DMS79 treated with DMSO at 0.1 percent for 48 hours (cell line): ENCODE measurements around the gene CPS1.

Source experiments
- DNase-seq: peaks from one replicate; lab custom pipeline; 2025; lab: John Stamatoyannopoulos, UW

The CPS1 gene

DNA sequence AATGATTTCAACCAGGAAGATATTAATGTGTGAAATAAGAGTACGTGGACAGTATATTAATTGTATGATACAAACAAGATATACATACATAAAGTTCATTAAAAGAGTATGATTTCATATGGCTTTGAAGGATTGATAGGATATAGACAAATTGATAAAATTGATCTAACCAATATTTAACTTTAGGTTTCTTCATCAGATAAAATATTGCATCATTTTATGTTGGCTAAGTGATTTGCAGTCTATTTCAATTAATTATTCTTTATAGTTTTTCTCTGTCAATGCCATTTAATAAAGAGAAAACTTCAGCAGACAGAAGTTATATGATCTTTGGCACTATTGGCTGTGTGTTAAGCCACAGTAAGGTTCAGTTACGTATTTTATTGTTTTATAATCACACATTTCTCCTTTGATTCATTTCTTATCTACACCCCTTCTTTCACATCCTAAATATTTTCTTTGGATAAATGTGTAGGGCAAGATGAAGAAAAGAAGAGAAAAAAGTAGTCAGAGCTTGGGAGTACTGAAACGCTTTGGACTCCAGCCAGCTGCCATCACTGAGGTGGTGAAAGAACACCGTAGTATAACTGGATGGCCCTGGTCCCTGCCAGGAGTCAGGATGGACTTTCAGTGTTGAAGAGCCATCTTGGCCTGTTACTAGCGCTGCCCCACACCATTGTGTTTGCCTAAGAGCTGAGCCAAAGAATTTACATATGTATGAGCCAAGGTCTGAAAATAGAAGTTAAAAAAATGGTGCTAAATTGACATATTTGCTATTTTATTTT lies 9.8 kb upstream of the CPS1 start:
- DNase-seq = no peak

DNA sequence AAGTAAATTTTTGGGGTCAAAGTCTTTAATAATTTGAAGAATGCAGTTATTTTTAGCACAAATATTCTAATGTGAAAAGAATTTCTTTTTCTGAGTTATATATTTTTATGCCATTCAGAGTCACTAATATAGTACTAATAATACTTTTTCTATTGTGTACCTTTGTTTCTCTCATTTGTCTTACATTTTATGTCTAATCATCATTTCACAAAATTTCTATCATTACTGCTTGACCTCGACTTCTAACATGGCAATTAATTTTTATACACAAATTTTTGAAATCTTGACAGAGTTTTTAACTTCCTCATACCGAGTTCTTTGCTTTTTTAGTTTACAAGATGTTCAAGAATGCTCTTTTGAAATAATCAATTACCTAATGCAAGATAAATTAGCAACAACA lies 8.4 kb upstream of the CPS1 start:
- no peak for DNase-seq

DNA sequence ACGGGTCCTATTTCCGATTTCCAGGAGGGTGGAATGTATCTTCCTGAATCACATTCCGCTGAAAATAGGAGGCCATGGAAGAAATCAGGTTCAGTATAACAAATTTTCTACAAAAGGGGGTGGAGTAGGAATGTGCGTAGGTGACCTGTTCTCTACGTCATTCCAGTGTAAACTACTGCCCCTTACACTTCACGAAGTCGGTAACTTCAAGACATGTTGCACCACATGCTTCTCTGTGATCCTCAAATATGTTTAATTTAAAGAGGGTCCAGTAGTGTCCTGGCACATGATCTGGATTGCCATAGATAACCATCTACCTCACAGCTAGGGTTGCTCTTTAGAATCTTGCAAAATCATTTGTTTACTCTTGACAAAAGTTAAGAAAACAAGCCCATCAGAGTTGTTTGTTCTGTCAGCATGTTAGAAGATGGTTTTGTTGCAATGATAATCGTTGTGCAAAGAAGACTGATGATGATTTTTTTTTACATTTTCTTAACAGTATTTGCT lies 7.5 kb upstream of the CPS1 start:
- no peak for DNase-seq

DNA sequence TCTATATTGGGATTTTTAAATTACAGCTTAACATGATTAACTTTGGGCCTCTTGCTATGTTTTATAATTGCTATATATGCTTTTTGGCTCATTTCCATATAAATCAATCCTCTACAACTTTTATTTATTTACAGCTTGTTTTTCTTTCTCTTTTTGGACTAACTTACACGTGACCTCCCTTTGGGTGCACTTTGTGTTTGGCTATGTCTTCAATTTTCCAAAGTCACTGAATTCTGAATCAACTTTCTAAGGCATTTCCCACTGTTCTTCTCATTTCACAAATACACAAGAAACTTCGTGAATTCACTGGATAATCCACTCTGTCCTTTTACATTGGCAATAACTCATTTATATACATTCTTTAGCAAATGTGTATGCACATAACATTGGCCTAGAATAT lies 5.4 kb upstream of the CPS1 start:
- DNase-seq = no peak

DNA sequence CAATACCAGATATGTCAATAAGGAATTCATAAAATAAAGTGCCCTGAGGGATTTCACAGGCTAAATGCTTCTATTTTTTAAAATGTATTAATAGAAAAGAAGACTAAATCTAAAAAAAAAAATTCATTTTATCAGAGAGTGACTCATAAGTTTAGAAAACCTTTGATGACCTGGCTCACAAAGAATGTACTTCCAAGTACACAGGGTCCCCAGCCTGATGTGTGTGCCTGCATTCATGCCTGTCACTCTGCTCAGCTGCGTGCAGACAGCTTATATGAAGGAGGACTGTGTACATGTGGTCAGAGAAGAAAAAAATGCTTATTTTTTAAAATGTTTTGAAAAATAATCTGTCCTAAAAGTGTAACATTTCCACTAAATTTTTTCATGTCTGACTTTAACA lies 3.0 kb upstream of the CPS1 start:
- DNase-seq = no peak

DNA sequence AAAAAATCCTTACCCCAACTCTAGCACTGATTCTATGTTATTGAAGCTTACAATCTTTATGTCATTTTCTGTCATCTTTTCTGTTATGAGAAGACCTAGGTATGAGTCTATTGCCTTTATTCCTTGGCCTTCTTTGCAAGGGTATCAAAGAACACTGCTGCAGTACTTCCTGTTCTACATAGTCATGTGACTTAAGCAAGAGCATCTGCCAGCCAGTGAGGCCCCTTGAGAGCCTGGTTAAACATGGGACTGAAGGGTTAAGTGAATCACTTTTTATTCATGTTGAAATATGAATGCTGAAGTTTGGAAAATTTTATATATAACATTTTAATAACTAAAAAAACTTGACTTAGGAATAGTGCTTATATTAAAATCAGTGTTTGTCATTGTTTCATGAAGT lies 844 bp upstream of the CPS1 start:
- no peak for DNase-seq

DNA sequence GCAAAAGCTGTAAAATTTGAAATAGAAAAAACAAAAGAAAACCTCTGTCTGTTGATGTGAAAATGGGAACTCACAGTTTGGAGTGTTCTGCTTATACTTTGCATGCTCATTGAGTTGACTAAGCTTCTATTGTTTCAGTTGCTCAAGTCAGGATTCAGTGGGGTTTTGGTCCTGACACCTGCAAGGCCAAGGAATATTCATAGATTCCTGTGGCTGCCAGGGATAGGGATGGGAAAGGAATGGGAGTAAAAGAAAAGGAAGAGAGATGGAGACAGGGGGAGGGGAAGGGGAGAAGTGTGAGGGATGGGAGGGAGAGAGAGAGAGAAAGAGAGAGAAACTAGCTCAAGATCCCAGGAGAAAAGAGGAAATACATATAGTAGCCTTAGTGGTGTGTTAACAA lies 1.3 kb downstream of the CPS1 start:
- no peak for DNase-seq

DNA sequence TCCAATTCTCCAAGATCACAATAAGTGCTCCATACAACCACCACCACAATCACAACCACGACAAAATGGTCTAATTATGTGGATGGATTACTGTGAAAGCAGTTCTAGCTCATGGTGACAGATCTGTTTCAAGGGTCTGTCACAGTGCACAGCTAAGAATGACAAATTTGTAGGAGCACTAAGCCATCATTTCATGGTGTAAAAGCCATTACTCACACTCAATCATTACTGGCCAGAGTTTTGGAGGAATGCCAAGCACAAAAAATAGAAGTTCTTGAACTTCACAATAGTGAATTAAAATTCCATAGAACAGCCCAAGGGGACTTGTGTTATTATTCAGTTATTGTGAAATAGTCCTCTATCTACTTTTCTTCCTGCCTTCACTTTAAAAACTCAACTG lies 2.3 kb downstream of the CPS1 start:
- DNase-seq = no peak

DNA sequence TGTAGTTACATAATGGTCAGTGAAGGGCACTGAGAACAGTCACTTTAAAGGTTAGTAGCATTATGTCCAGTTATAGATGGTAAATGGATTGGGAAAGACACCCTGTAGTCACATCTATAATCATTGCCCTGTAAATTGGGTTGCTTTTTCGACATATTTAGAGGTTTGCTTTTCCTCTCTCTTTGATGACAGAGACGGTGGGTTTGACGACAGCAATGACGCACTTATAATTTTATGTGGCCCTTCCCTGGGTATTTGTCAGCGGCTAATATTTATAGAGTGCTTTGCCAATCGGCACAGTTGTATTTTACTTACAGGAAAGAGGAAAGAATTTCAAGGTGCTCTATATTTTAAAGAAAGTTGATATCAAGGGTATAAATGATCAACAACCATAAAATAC lies 2.8 kb downstream of the CPS1 start:
- no peak for DNase-seq

DNA sequence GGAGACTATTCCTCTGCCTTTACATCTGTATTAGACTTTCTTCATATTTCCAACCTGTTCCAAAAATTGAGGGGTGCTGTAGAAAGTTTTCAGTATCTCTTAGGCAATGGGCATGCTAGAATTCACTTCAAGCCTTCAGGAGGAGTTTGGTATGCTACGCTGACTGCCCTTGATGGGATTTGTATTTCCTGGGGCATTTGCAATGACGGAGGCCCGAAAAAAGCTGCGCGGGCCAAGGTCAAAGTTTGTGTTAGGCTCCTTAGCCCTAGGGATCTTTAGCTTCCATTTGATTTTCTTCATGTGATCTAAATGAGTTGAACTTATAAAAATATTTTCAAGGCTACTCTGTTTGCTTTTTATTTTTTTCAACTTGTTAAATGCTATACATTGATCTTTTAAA lies 5.1 kb downstream of the CPS1 start:
- no peak for DNase-seq

DNA sequence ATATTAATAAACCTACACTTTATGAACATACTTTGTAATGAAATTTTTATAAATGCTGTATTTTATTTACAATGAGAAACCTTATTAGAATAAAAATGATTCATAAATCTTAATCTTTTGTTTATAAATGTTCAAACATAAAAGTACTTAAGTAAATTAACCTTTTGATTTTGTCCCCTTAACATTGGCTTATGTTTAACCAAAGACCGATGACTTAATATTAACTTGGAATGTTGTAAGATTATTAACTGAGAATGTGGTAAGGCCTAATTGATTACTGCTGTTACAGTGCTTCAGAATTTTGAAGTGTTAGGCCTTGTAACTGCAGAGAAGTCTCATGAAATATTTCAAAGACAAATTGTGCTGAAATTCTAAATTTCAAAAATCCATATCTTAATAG lies 5.7 kb downstream of the CPS1 start:
- DNase-seq = no peak

DNA sequence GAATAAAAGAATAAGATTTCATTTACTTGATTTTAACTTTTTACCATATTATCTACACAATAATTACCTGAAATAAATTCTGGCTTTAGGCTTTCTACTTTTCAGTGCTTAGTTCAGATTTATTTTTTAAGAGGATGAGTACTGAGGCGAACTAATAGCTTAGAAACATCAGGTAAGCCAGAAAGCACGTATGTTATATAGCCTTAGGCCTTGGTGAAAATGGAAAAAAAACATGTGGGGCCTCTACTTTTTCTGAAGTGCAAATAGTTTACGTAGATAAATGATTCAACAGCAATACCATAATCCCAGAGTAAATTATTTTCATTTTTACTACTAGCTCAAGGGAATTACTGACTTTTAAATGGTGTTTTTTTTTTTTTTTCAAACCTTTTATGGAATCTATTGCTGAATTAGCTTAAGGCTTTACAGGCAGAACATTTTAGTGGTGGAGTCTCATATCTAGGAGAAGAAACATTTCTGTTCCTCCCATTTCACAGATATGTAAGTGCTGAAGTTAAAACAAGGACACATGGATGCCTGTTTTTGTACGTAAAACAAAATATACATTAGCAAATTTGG lies 6.2 kb downstream of the CPS1 start:
- DNase-seq = no peak

DNA sequence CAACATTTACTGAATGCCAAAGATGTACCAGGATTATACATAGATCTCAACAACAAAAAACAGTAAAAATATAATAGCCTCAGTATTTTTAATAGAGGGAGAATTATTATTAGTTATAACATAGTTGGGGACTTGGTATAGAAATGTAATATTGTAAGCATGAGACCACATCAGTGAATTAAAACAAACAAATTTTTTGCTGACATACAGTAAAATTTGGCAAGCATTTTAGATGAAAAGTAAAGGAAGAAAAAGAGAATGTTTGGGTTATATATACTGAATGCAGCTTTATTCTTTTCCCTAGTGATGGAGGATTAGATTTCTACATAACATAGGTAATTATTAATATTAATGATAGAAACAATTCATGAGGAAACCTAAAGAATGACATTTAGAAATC lies 10.9 kb downstream of the CPS1 start:
- no peak for DNase-seq

DNA sequence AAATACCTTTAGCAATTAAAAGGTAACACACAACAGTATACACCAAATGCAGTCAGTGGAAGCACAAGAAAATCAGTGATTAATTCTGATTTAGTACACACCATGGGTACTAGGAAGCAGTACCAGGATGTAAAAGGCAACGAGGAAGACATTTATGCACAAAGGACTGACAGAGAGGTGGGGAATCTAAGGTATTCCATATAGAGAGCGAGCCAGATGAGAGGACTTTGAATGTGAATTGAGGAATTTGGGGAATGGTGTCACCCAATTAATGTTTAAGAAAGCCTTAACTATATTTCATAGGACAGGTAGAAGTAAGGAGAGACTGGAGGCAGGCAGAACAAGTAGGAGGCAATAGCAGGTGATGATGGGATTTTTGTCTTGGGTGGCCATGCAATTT lies 11.7 kb downstream of the CPS1 start:
- no peak for DNase-seq

DNA sequence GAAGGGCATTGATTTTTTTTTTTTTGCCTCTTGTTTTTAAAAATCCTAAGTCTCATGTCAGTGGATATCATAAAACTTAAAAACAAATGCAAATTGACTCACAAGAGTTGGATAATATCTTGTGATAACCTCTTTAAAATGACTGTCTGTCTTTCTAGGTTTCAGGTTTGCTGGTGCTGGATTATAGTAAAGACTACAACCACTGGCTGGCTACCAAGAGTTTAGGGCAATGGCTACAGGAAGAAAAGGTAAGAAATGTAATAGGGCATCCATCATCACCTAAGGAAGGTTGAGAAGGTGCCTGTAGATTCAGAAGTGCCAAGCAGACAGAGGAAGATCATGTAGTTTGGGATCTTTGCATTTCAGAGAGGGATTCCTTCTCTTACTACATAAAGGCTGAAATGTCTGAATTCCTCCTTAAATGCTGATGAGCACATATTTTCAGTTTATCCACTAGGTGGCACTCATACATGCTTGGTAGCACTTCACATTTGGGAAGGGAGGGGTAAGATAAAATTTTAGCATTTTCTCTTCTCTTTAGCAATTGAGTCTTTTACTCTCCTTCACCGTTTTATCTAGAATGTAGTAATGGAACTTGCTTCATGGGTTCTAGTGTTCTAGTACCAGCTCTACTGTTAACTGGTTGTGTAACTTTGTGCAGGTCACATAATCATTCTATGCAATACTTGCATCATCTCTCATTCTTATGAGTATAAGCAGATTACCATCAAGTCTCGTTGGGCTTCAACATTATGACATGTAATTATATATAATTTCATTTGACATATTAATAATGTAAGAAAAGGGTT lies 21.1 kb downstream of the CPS1 start:
- DNase-seq = peak; percentile 8

DNA sequence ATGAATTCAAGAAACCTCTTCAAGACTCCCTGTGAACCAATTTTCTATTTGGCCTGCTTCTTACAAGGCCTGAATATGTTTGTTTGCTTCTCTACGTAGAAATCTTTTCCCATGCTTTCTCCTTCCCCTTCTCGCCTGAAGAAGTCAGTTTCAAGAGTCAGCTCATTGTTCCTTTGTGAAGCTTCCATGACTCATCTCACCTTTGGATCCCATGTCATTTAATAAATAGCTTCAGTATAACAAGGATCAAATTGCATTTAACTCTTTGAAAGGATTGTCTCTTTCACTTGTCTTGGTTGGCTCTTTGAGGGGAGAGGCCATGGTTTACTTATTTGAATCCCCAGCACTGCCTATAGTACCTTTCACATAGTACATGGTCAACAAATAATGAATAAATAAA lies 28.4 kb downstream of the CPS1 start:
- DNase-seq = no peak

DNA sequence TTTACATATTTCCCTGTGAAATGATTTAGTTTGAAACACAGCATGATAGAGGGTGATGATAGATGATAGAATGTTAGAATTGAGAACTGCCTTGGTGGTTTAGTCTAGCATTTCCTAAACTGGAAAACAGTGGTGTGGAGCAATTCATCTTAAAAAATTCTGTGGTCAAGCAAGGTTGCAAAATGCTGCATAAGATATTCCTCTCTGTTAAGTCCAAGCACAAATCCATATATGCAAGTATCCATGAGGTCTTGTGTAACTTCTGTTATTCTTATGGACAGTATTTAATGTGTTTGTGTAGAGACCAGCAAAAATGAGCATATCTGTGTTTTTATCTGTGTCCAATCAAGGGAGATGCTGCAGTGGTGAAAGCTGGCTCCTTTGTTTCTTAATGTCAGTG lies 30.0 kb downstream of the CPS1 start:
- no peak for DNase-seq

DNA sequence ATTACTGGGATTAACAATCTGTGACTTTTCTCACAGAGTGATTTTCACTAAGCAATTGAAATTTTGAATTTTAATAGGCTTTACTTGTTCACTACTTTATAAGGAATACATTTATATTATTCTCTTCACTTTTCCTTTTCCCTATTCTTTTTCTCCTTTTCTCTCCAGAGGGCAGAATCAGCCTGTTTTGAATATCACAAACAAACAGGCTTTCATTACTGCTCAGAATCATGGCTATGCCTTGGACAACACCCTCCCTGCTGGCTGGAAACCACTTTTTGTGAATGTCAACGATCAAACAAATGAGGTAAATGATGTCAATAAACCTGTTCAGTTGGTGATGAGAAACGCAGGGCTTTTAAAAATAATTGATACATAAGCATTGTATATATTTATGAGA lies 35.3 kb downstream of the CPS1 start:
- DNase-seq = no peak

DNA sequence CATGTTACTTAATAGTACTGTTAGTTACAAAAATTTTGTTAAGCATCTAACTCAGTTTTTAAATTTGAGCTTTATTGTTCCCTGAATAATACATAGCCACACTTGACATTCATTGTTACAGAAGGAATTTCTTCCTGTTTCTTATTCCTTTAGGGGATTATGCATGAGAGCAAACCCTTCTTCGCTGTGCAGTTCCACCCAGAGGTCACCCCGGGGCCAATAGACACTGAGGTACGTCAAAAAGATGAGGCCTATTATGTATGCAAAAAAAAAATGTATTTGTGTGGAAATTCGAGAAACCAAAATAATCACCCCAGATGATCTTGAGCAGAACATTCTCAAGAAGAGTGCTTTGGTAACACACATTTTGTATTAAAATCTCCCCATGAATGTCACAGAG lies 36.3 kb downstream of the CPS1 start:
- no peak for DNase-seq

DNA sequence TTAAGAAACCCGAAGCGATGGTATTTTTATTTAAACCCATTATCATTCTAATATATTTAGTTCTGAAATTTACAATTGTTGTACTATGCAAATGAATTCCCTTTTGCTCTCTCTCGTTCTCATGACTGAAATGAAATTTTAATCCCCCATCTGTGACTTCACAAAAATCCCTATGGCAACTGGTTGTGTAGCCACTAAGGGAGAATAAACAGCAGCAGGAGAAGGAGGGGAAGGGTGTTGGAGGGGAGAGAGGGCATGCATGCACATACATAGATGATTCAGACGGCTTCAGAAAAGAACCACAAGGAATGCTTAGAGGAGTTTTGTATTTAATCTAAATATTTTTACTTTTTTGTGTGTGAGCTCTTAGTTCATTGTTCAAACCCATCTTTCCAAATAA lies 36.8 kb downstream of the CPS1 start:
- DNase-seq = no peak

DNA sequence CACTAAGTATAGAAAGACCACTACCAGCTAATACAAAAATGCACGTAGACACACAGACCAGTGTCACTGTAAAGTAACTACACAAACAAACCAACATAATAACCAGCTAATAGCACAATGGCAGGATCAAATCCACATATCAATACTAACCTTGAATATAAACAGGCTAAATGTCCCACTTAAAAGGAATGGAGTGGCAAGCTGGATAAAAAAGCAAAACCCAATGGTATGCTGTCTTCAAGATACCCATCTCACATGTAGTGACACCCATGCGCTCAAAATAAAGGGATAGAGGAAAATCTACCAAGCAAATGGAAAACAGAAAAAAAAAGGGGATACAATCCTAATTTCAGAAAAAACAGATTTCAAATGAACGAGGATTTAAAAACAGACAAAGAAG lies 41.8 kb downstream of the CPS1 start:
- DNase-seq = no peak

DNA sequence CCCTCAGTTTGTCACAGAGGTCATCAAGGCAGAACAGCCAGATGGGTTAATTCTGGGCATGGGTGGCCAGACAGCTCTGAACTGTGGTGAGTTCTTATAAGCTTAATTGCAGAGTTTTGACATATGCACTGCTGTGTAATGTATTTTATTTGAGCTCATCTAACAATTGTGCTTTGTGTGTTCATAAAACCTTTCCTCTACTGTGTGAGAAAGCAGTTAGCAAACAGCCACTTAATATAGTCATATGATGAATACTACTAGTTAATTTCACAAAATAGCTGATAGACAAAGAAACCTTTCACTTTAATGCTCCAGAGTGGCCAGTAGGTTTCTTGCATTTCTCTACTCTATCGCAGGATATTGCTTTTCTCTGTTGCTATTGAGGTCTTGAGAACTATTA lies 43.1 kb downstream of the CPS1 start:
- no peak for DNase-seq

DNA sequence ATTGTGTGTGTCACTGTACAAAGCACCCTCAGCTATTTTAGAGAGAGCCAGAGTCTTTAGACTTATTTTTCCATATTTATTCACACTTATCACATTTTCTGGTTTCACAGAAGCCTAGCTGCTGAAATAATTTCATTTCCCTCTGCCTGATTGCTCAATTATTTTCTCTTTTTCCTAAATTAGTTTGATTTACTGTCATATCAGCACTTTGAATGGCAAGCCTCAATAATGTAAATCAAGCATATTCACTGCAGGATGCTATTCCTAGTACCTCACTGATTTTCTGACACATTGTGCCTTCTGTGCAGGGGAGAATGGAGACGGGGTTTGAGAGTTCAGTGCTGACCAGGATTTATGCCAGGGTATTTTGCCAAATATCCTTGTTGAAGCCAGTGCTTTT lies 48.3 kb downstream of the CPS1 start:
- no peak for DNase-seq
